ENCODE measurements around the gene KIAA1217.

The KIAA1217 gene

DNA sequence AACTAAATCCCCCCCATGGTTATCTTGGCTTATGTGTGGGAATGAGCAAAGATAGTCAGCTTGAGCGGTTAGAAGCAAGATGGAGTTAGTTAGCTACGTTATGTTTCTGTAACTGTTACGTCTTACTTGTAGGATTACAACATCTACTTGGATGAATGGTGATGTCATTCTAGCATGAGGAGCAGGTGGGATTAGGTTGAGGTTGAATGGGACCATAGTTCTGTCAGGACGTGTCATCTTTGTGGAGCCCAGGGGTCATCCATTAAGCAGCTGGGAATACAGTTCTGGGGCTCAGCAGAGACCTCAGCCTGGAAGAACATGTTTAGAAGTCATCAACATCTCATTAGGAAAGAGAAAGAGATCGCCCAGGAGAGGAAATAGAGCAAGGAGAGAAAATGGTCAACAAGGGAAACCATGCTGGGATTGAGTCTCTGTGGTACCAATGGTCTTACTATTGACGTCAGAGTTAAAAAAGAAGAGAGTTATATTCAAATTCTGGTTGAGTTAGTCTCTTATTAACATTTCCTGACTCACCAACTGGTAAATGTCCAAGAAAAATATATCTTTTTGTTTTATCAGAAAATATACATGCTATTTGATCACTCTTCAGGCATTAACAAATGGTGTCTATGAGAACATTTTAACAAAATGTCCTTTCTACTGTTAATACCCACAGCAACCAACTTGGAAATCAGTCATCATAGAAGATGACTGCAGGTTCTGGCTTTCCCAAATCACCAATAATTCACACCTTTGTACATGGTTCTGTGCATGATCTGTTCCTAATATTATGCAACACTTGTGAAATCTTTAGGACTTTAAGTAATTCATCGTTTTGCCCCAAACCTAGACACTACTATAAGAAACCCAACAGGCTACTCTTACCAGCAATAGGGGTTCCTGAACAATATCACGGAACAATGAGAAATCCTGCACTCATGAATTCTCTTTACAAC is 96.9 kb downstream of the KIAA1217 start:
- Histone ChIP-seq H3K4me3 (ENCODE audit: low read length) (no peak overlapping the region), H3F3A (ENCODE audit: control insufficient read depth, insufficient read depth) (no peaks in the 10 kb centered on the region), H3K9me3 (ENCODE audit: control insufficient read depth, insufficient read depth, low read length) (no peaks in the 10 kb centered on the region), H3K79me2 (ENCODE audit: control insufficient read depth, low read length) (no peaks in the 10 kb centered on the region), H4K20me1 (ENCODE audit: control insufficient read depth, insufficient read depth, low read depth, low read length) (no peaks in the 10 kb centered on the region), H3K27ac (ENCODE audit: low read depth, low read length) (no peak overlapping the region), H3K27me3 (ENCODE audit: control insufficient read depth, low read length) (no peaks in the 10 kb centered on the region), H3K4me1 (ENCODE audit: control insufficient read depth, low read length) (no peaks in the 10 kb centered on the region), H3K9me2 (replicated peaks; ENCODE audit: control insufficient read depth, low read length) (no peaks in the 10 kb centered on the region), H3K36me3 (ENCODE audit: control insufficient read depth, low read length) (no peaks in the 10 kb centered on the region), H3K4me2 (ENCODE audit: low read length) (no peak overlapping the region)
- TF ChIP-seq EZH2phosphoT487 (IDR thresholded peaks at IDR 0.05; ENCODE audit: borderline replicate concordance, low read length), result no peak
- TF ChIP-seq, protein P1, sequence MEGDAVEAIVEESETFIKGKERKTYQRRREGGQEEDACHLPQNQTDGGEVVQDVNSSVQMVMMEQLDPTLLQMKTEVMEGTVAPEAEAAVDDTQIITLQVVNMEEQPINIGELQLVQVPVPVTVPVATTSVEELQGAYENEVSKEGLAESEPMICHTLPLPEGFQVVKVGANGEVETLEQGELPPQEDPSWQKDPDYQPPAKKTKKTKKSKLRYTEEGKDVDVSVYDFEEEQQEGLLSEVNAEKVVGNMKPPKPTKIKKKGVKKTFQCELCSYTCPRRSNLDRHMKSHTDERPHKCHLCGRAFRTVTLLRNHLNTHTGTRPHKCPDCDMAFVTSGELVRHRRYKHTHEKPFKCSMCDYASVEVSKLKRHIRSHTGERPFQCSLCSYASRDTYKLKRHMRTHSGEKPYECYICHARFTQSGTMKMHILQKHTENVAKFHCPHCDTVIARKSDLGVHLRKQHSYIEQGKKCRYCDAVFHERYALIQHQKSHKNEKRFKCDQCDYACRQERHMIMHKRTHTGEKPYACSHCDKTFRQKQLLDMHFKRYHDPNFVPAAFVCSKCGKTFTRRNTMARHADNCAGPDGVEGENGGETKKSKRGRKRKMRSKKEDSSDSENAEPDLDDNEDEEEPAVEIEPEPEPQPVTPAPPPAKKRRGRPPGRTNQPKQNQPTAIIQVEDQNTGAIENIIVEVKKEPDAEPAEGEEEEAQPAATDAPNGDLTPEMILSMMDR (IDR thresholded peaks at IDR 0.05; ENCODE audit: low read depth, low read length, poor library complexity, severe bottlenecking), result no peak

DNA sequence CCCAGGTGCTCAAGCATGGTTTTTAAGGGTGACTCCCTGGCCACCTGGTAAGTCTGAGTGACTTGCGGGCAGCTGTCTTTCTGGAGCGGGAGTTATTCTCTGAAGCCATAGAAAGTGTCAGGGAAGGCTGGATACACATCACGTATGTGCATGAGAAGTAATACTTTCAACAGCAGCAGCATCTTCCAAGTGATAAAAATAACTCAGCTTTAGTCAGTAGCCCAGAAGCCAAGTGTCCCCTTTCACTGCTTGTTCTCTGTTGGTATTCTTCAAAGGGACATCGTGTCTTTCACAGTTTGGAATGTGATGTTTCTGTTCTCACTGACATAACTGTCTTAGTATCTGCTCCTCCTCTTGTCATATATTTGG is 97.6 kb downstream of the KIAA1217 start:
- TF ChIP-seq EZH2phosphoT487 (IDR thresholded peaks at IDR 0.05; ENCODE audit: borderline replicate concordance, low read length), result no peak
- TF ChIP-seq, protein P1 (IDR thresholded peaks at IDR 0.05; ENCODE audit: low read depth, low read length, poor library complexity, severe bottlenecking), result no peak

DNA sequence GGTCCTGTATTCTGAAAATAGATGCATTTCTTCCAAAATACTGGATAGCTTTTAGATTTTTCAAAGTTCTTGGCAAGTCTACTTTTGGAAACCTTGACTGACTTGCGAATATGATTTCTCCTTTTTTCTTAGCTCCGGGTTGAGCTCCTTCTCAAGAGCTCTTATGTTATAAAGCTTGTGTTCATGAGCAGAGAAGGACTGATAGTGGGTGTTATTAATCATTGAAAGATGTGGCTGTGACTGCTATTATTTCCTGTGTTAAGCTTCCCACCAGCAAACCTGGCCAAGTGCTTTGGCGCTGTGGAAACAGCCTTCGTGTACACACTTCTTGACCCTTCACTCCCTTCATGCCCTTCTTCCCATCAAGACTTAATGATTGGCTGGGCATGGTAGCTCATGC is 98.2 kb downstream of the KIAA1217 start:
- Histone ChIP-seq H3K4me2 (ENCODE audit: low read length) (no peak overlapping the region), H3K27ac (ENCODE audit: low read depth, low read length) (no peak overlapping the region), H3K79me2 (ENCODE audit: control insufficient read depth, low read length) (no peaks in the 10 kb centered on the region), H3K9me2 (replicated peaks; ENCODE audit: control insufficient read depth, low read length) (no peaks in the 10 kb centered on the region), H3K36me3 (ENCODE audit: control insufficient read depth, low read length) (no peaks in the 10 kb centered on the region), H3K27me3 (ENCODE audit: control insufficient read depth, low read length) (no peaks in the 10 kb centered on the region), H3K4me1 (ENCODE audit: control insufficient read depth, low read length) (no peaks in the 10 kb centered on the region), H3K4me3 (ENCODE audit: low read length) (no peak overlapping the region), H3K9me3 (ENCODE audit: control insufficient read depth, insufficient read depth, low read length) (no peaks in the 10 kb centered on the region), H4K20me1 (ENCODE audit: control insufficient read depth, insufficient read depth, low read depth, low read length) (no peaks in the 10 kb centered on the region), H3F3A (ENCODE audit: control insufficient read depth, insufficient read depth) (no peaks in the 10 kb centered on the region)
- TF ChIP-seq, protein P1 (IDR thresholded peaks at IDR 0.05; ENCODE audit: low read depth, low read length, poor library complexity, severe bottlenecking), result no peak
- no peak for TF ChIP-seq EZH2phosphoT487 (IDR thresholded peaks at IDR 0.05; ENCODE audit: borderline replicate concordance, low read length)

More for the DNA sequence above, 97.6 kb downstream of the KIAA1217 start:
- no peaks in the 10 kb centered on the region for H3K79me2 ChIP-seq (ENCODE audit: control insufficient read depth, low read length)
- H3K4me3 ChIP-seq (ENCODE audit: low read length), result no peak overlapping the region
- H3K4me1 ChIP-seq (ENCODE audit: control insufficient read depth, low read length), result no peaks in the 10 kb centered on the region
- H3K27me3 ChIP-seq (ENCODE audit: control insufficient read depth, low read length), result no peaks in the 10 kb centered on the region
- no peaks in the 10 kb centered on the region for H3K9me2 ChIP-seq (replicated peaks; ENCODE audit: control insufficient read depth, low read length)
- H3K4me2 ChIP-seq (ENCODE audit: low read length), result no peak overlapping the region
- no peaks in the 10 kb centered on the region for H3K36me3 ChIP-seq (ENCODE audit: control insufficient read depth, low read length)
- no peaks in the 10 kb centered on the region for H3K9me3 ChIP-seq (ENCODE audit: control insufficient read depth, insufficient read depth, low read length)
- no peak overlapping the region for H3K27ac ChIP-seq (ENCODE audit: low read depth, low read length)
- H4K20me1 ChIP-seq (ENCODE audit: control insufficient read depth, insufficient read depth, low read depth, low read length), result no peaks in the 10 kb centered on the region
- H3F3A ChIP-seq (ENCODE audit: control insufficient read depth, insufficient read depth), result no peaks in the 10 kb centered on the region
